ENCODE measurements around the gene CFAP157. TPM values are rescaled to one million over a fixed set of nuclear protein-coding genes. Genes with fewer than 3 reads are reported as not detected.

Gene CFAP157
- total and polyA plus RNA-seq, 2 donors (not counting 3 experiments of a cell fraction or from before 2014, with no cell fraction given) = 0.03 TPM; not detected in 1

GRCh38 chr9:127664324-127664677, 42.5 kb upstream of the CFAP157 start:
- POLR2A ChIA-PET = no interaction called here

More at GRCh38 chr9:127664324-127664677, 42.5 kb upstream of the CFAP157 start:
- dilution Hi-C loops (cut with MboI; ENCODE audit: extremely low pct_ligation_motif_present, low sequenced_read_pairs) = no loop called here
- no TSS peak for BruUV-seq (replicated peaks)
- CTCF ChIA-PET = interaction anchor here (1.1 kb wide), 1 partner anchor 28 kb away, joined by 3 read pairs; no protein-coding TSS in a partner anchor
- TF ChIP-seq, protein P1, sequence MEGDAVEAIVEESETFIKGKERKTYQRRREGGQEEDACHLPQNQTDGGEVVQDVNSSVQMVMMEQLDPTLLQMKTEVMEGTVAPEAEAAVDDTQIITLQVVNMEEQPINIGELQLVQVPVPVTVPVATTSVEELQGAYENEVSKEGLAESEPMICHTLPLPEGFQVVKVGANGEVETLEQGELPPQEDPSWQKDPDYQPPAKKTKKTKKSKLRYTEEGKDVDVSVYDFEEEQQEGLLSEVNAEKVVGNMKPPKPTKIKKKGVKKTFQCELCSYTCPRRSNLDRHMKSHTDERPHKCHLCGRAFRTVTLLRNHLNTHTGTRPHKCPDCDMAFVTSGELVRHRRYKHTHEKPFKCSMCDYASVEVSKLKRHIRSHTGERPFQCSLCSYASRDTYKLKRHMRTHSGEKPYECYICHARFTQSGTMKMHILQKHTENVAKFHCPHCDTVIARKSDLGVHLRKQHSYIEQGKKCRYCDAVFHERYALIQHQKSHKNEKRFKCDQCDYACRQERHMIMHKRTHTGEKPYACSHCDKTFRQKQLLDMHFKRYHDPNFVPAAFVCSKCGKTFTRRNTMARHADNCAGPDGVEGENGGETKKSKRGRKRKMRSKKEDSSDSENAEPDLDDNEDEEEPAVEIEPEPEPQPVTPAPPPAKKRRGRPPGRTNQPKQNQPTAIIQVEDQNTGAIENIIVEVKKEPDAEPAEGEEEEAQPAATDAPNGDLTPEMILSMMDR (IDR thresholded peaks at IDR 0.05; ENCODE audit: extremely low read depth in 1 of 2, insufficient read depth in 1 of 2, low read depth in 1 of 2, low read length in 2 of 2) = no peak
- no peak for TF ChIP-seq FOS (IDR thresholded peaks at IDR 0.05; ENCODE audit: borderline replicate concordance, insufficient read depth, low read length)
- no peak for TF ChIP-seq MAX (IDR thresholded peaks at IDR 0.05; ENCODE audit: insufficient read depth, insufficient read length)
- no peak for TF ChIP-seq MYC (IDR thresholded peaks at IDR 0.05; ENCODE audit: low read depth, low read length)
- TF ChIP-seq POLR2A (IDR thresholded peaks at IDR 0.05; ENCODE audit: low read depth, low read length) = no peak
- TF ChIP-seq GATA2 (IDR thresholded peaks at IDR 0.05; ENCODE audit: insufficient read depth, insufficient read length, low read depth, low read length) = no peak
- TF ChIP-seq POLR2AphosphoS5 (IDR thresholded peaks at IDR 0.05; ENCODE audit: insufficient read depth, low read depth, low read length) = no peak
- no peak for TF ChIP-seq JUN (IDR thresholded peaks at IDR 0.05; ENCODE audit: borderline replicate concordance, insufficient read depth, insufficient read length, low read depth)
- no peak for TF ChIP-seq EZH2 (IDR thresholded peaks at IDR 0.05; ENCODE audit: borderline replicate concordance, low read depth, low read length, severe bottlenecking)
- DNase-seq (ENCODE audit: low read depth, low spot score) (no peak), FAIRE-seq (no peak)
- Histone ChIP-seq H3K79me2 (ENCODE audit: control insufficient read depth, insufficient read depth, low read length) (no peaks in the 10 kb centered on the region), H3K4me3 (replicated peaks in 1 of 3; ENCODE audit: insufficient read depth in 1 of 3, low read depth in 1 of 3, low read length in 3 of 3) (no peak overlapping the region), H3K36me3 (ENCODE audit: control insufficient read depth in 2 of 2, extremely low read depth in 1 of 2, insufficient read depth in 2 of 2, low read length in 2 of 2) (peaks cover 3 to 14% of the 10 kb centered on the region in 2 experiments), H3K9me1 (replicated peaks; ENCODE audit: control insufficient read depth, extremely low read depth, insufficient read depth, low read length) (no peaks in the 10 kb centered on the region), H3K27me3 (ENCODE audit: control insufficient read depth in 2 of 2, insufficient read depth in 2 of 2, low read length in 2 of 2) (no peaks in the 10 kb centered on the region), H3K4me2 (ENCODE audit: insufficient read depth, low read length) (no peak overlapping the region), H3K27ac (ENCODE audit: insufficient read depth, low read depth, low read length) (no peak overlapping the region), H3K9ac (replicated peaks; ENCODE audit: extremely low read depth, insufficient read depth, low read length) (no peak overlapping the region), H2AFZ (ENCODE audit: low read depth, low read length) (no peak overlapping the region), H4K20me1 (replicated peaks; ENCODE audit: control insufficient read depth, extremely low read depth, insufficient read depth, low read length) (no peaks in the 10 kb centered on the region), H3K4me1 (ENCODE audit: control insufficient read depth, extremely low read depth, insufficient read depth, low read length) (no peaks in the 10 kb centered on the region), H3K9me3 (replicated peaks; ENCODE audit: control insufficient read depth, insufficient read depth, low read length) (no peaks in the 10 kb centered on the region)
- intact Hi-C loops (cut with micrococcal nuclease) = no loop called here

Data from endothelial cell of umbilical vein (primary cell).